Measurements from ENCODE around the gene DNM3.

Gene DNM3

DNA sequence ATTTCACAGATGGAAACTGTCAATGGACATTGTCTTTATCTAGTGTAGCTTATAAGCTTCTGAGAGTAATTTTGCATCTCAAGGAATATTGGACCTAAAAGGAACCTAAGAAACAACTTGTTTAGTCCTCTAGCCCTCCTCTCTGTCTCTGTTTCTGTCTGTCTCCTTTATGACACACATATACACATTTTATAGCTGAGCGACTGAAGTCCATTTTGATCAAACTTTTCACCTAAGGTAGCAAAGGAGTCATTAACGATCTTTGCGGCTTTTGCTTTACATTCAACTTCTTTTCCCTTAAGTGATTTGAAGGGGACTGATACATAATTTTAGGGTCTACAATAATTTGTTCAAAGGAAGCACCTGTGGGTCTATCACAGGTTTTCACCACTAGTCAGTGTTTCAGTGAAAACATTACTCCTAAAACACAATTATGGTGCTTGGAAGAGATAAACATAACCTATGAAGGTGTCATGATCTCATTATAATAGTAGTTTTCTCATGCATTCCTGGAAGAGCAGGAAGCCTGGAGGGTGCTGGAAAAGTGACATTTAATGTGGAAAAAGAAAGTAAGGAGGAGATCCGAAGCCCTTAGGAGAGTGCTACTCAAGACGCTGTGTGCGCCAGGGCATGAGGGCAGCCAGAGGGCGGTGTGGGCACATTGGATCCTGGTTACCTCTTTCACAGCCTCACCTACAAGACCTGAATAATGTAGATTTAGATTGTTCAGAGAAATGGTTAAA lies 248.6 kb downstream of the DNM3 start:
- DNase-seq (ENCODE audit: low read depth in 2 of 3, low spot score in 2 of 3) = no peak

DNA sequence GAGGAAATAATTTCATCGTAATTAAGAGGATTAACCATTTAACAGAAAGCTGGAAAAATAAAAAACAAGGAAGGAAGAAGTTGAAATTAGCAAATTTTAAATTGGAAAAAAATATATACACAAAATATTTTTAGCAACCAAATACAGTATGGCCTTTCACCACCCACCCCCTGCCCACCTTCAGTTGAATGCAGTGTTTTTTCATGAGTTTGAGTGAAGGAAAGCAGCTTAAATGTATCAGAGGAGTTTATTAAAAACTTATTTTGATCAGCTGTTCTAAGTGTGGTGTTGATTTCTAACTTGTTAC lies 249.2 kb downstream of the DNM3 start:
- no peak for DNase-seq (ENCODE audit: low read depth in 2 of 3, low spot score in 2 of 3)

DNA sequence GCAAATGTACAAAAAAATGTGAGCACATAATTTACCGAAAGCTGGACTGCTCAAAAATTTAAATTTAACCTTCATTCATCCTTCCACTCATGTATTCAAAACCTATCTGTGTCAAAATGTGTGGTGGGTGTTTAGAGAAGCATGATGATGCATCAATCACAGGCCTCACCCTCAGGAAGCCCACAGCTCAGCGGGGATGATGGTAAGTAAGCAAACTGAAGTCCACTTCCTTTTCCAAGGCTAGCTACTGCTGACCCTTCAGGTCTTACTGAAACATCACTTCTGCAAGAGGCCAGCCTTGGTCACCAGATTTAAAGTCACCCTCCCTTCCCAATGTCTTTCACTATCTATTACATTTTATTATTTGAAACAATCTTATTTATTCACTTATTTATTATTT lies 254.5 kb downstream of the DNM3 start:
- no peak for DNase-seq (ENCODE audit: low read depth in 2 of 3, low spot score in 2 of 3)

DNA sequence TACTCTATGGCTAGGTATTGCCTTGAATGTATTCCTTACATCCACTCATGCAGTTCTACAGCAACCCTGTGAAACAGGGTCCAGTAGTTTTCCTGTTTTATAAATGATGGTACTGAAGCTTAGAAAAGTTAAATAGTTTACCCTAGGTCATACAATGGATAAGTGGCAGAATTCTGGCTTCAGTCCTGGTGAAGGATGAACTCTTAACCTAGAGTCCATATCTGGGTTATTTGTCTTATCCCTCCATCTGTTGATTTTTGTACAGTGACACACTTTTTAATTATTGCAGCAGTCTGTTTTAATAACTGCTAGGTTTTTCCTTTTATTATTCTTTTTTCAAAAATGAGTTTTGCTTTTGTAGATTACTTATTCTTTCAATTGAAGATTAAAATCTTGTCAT lies 263.9 kb downstream of the DNM3 start:
- no peak for DNase-seq (ENCODE audit: low read depth in 2 of 3, low spot score in 2 of 3)

DNA sequence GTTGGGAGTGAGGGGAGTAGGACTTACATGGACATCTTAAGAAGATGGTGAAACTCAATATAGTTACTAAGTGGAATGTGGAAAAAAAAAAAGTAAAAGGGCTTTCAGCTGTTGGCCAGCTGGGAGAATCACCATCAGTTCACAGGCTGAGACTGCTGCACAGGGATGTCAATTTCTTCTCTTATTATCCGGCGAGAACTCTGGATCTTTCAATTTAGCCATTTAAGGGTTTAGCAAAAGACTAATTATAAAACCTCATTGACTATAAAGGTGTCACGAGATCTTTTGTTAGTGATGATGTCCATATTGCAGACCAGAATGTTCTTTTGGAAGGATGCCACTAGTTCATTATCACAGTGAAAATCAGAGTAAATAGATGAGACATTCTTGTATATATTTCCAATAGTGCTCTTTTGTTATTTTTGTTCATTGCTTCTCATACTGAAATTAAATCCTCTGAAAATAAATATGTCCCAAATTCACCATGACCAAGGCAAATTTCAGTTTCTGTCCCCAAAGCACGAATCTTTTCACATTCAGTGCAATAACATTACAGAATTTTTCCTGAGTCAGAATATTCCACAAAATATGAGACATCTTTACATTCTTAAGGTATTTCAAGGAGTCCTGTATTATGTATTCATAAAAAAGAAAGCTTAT lies 266.1 kb downstream of the DNM3 start:
- no peak for DNase-seq (ENCODE audit: low read depth in 2 of 3, low spot score in 2 of 3)

DNA sequence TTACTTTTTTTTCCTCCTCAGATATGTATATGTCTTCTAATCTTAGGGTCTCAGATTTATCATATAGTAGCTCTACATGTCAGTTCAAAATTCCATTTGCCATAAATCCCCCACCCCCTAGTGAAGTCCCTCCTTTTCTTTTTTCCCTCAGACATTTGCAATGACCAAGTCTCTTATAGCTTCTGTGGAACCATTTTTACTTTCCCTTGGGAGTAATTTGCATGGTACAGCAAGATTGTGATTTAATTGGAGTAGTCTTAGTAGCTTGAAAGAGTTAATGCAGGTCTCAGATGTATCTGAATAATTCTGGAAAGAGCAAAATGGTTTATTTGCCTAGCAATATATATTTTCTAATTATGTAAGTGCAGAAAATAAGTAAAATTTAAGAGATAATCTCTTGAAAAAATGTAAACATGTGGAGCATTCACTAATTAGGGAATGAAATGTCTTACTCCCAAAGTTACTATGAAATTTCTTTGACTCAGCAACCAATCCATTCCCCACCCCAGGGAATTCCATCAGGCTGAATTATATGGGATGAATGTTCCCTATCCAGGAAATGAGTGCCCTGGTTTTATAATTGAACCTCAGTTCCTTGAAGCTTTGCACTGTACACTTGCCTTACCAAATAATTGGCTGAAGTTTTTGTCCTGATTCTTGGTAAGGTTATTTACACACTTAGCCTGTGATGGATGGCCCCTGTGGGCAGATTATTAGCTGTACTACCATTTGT lies 267.0 kb downstream of the DNM3 start:
- no peak for DNase-seq (ENCODE audit: low read depth in 2 of 3, low spot score in 2 of 3)

DNA sequence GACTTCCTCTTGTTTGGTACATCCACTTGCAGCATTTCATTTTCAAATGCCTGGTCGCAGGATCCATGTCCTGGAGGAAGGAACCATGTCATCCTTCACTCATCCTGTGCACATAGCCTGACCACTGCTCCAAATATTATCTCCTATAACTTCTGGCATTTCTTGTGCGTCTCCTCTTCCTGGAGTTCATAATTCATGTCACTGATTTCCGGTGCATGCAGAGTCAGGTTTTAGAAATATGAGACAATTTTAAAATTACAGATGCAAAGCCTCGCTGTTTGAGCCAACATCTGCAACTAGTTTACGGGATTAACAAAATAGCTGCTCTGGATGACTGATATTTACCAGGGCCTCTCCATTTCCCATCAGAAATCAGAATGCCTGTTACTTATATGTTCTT lies 268.1 kb downstream of the DNM3 start:
- DNase-seq (ENCODE audit: low read depth in 2 of 3, low spot score in 2 of 3) = no peak

DNA sequence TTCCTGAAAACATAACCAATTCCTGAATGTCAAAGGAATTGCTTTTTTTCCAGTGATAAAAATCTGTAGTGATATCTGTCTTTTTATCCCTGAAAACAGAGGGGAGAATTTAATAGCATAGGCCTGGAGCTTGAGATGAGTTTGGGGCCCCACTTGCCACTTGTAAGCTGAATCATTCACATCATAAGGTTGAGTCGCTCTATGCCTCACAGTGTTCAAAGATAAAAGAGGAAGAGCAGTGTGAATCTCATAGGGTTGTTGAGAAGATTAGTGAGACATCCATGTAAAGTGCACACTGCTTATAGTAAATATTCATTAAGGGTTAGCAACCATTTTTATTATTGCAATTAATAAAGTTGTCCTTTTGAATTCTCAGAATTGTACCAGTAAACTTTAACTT lies 271.3 kb downstream of the DNM3 start:
- no peak for DNase-seq (ENCODE audit: low read depth in 2 of 3, low spot score in 2 of 3)

DNA sequence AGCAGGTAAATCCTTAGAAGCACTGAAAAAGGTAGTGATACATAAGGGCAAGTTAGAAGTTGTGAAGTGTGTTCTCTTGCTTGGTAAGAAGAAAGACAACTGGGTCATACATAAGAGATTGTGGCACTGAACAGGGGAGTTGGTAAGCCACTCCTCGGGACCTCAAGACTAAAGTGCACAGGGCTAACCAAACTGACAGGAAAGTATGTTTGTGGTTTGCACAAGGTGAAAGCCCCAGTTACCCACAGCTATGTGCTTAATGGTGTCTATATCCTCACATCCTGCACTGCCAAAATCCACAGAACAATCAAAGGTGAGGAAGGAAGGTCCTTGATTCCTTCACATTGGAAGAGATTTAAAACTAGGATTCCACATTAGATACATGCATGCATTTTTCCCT lies 276.5 kb downstream of the DNM3 start:
- DNase-seq (ENCODE audit: low read depth in 2 of 3, low spot score in 2 of 3) = no peak

DNA sequence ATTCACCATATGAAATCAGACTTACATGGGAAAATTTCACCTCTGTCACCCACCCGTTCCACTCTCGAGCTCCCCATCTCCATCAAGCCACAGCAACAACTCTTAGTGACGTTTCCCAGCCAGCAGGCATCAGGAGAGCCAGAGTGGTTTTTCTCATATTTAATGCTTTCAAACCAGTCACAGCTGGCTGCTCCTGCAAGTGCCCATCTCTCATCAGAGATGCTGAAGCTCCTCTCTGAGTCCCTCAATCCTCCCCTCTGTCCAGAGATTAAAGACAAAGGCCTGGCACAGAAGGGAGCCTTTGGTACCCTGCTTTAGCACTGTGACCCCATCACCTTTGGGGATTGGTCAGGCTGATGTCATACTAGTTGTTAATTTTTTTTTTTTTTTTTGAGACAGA lies 277.3 kb downstream of the DNM3 start:
- no peak for DNase-seq (ENCODE audit: low read depth in 2 of 3, low spot score in 2 of 3)

DNA sequence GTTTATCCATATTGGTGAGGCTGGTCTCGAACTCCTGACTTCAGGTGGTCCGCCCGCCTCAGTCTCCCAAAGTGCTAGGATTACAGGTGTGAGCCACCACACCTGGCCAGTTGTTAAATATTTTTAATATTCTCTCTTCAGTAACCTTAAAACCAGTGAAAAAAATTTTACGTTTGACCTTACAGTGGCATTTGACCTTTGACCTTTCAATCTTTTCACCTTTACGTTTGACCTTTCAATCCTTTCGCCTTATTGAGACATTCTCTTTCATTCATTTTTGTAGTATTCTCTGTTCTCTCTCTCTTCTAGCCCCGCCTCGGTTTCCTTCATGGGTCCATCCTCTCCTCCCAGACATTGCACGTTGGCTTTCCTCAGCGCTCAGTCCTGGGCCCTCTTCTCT lies 277.9 kb downstream of the DNM3 start:
- no peak for DNase-seq (ENCODE audit: low read depth in 2 of 3, low spot score in 2 of 3)

DNA sequence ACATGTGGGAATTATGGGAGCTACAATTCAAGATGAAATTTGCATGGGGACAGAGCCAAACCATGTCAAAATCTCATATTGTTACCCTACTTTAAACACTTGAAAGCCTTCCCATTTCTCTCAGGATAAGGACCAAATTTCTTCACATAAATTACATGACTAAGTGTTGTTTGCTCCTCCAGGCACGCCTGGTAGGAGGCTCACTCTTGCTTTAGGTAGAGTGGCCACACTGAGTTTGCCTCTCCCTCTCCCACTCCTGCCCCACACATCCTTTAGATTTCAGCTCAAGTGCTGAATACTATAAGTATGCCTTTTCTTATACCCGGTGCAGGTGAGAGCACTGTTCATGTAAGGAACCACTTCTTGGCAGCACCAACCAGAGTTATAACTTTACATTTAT lies 279.1 kb downstream of the DNM3 start:
- DNase-seq (ENCODE audit: low read depth in 2 of 3, low spot score in 2 of 3) = no peak

DNA sequence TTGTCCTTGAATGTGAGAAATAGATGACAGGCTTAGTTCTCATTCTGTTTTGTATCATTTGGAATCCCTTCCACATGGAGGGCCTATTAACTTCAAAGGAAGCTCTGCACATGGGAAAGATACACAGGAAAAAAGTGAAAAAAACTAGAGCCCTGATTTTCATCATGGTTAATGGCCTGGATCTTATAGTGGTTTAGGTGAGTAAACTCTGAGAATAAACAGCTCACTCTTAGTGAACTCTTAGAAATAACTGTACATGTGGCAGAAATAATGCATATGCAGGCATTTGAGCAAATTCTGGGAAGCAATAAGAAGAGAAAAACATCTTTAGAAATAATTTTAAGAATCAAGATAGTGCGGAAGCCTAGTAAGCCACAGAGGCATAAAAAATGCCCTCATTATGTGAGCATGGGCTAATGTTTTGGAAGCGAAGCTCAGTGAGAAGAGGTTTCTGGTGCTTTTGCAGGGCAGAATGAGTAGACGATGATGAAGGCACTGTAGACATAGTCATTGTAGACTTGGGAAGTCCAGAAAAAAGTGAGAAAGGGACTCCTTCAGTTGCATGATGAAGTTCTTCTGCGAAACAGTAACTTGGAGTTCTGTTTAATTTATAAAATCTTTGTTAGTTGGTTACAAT lies 279.9 kb downstream of the DNM3 start:
- no peak for DNase-seq (ENCODE audit: low read depth in 2 of 3, low spot score in 2 of 3)

DNA sequence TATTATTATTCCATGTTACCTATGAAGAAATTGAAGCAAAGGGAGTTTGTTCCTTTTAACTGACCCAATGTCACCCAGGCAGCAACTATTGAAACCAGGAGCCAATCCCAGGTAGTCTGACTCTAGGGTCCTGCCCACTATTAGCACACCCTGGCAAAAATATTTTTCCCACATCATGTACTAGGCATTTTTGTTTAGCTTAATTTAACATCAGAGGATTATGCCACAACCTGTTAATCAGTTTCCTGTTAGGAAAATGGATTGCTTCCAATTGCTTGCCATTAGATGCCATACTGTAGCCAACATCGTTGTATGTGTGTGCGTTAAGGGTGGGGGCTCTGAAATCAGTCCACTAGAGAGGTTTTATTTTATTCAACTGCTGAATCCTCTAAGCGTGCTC lies 281.1 kb downstream of the DNM3 start:
- no peak for DNase-seq (ENCODE audit: low read depth in 2 of 3, low spot score in 2 of 3)

DNA sequence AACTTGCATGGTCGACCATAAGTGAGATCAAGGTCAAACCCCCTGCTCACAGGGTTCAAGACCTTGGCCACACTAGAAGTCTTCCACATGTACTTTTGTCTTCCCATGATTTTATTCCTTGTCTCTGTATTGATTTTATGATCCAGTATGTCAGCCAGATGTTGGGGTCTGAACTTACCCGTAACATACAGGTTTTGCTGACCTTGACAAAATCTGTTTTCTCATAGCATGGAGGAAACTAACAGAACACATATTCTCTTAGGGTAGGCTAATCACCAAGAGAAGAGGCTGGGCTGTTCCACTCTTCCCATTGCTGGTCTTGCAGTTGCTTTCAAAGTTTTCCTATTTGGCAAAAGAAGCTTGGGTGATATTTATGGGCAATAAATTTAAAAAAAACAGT lies 284.0 kb downstream of the DNM3 start:
- no peak for DNase-seq (ENCODE audit: low read depth in 2 of 3, low spot score in 2 of 3)

DNA sequence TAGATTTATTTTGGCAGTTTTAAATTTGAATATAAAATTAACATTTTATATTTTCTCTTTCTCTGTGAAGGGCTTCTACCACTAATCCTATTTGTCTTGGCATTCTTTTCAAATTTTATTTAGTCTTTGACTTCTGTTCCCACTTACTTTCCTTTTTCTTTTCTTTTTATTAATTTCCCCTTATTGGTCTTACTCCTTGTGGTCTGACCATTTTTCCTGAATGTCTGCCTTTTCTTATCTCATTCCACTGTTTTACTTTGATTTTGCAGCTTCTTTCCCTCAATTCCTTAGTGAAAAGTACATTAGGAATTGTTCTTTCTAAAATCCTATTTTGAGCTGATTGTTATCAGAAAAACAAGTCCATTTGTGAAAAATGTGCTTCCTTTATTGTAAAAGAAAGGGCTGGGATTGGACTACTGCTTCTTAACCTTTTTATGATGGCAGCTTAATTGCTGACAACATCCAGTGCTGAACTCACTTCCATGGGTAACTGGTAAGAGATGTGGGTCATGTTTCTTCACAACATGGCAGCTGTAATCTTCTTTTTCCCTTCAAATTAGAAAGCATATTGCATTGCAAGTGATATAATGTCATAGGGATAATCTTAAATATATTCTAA lies 284.6 kb downstream of the DNM3 start:
- DNase-seq (ENCODE audit: low read depth in 2 of 3, low spot score in 2 of 3) = no peak

DNA sequence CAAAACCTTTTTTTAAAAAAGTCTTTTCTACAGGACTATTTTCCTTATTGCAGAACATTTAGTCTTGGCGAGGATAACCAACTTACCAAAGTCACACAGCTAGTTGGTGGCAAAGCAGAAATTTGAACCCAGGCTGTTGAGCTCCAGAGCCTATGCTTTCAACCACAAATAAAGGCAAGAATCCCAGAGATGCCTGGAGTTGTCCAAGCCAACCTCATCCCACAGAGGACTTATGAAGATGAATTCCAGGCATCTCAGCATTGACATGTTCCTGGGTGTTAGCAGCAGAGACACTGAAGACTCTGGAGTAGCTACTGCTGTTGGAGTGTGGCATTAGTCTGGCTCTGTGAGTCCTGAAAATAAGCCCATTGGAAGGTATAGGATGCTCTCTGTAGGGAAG lies 291.5 kb downstream of the DNM3 start:
- no peak for DNase-seq (ENCODE audit: low read depth in 2 of 3, low spot score in 2 of 3)

DNA sequence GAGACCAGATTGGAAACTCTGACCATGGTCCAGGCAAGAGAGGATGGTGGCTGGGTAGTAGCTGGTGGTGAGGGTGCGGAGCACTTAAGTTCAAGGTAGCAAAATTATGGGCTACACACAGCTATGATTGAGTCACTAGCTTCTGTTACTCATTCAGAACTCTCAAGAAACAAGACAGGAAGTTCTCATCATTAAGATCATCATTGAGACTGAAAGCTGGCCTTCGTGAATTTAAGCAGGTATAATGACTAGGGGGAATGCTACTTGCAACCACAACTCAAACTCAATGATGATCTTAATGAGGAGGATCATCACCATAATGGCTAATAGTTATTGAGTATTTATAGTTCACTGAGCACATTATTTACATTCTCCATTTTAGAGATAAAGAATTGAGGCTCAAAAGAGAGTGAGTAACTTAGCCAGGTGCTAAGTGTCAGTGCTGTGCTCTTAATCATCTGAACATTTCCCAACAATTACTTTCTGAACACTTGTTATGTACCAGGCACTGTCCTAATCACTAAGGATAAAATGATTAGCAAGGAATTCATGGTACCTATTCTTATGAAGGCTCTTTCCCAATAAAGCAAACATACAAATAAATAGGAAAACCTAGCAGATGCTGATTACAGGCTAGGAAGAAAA lies 292.9 kb downstream of the DNM3 start:
- no peak for DNase-seq (ENCODE audit: low read depth in 2 of 3, low spot score in 2 of 3)

DNA sequence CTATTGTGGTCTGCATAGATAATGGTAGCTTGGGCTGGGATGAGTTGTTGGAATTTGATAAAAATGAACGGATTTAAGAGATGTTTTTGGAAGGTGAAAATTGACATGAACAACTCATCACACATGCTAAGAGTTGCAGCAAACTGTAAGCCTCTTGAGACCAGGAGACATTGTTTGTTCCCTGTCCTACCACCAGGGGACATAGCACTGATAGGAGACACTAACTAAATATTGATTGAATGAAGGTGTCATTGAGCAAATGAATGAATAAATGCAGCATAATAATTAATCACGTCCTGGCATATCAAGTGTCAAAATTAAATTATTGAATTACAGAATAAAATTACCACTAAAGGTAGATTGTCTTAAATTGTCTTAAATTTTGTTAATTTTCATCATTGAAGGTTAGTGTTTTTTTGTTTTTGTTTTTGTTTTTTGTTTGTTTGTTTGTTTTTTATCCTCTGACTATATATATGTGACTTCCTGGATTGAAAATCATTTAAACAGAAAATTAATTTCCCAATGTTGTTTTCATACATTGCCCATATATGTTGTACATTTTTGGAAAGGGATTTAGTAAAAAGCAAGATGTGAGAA lies 293.9 kb downstream of the DNM3 start:
- DNase-seq (ENCODE audit: low read depth in 2 of 3, low spot score in 2 of 3) = no peak

DNA sequence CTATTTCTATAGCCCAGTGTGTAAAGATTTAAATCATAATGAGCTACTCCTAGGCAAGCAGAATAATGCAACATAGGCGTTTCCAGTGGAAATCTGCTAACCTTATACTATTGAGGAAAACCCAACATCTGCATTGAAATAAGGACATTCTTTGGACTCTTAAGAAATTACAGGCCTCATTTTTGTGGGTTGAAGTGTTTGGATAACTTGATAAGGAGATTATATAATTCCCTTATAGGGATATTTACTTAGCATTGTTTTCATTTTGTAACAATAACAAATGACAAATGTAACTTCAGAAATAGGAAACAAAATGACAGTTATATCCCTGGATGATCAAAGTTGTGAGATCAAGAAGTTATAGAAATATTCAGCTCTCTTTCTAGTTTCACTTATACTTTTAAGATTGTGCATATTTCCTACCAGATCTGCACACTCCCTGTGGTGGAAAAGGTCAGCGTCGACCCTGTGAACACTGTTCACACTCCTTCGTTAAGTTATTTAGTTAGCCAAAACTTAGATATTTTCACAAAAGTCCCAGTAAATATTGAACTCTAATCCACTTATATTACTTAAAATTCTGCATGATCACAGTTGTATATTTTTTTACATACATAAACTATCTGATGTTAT lies 294.8 kb downstream of the DNM3 start:
- DNase-seq (ENCODE audit: low read depth in 2 of 3, low spot score in 2 of 3) = no peak
